Hippocampal formation (tissue), 2 donors: ENCODE measurements around the gene PBOV1.
A peak's percentile ranks its signal among the peaks of the same experiment; 100 is the strongest.

Experiments
- DNase-seq, 2 donors: peaks; one replicate each; lab custom pipeline; 2025; lab: John Stamatoyannopoulos, UW

Gene PBOV1

DNA sequence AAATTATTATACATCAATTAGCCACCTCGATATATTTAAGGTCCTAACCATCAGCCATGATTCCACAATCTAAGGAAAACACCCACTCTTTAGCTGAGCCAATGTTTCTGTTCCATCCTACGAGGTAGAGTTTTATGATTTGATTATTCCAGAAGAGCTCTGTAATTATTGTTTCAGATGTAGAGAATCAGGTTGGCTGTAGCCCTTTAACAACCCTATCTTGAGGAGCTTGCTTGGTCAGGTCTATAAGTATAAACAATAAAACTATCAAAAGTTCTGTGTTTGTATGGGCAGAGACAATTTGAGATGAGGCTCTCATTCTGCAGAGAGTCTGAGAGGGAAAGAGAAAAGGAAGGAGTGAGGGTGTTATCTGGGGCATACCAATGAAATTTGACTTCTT lies at the start of gene PBOV1:
TSS of gene PBOV1 (minus strand) at position 43 of the 400 bp plus-strand sequence. CDS start 96 bp downstream, outside the sequence.
- no peak for DNase-seq

GRCh38 chr6:138266095-138266494 lies 47.8 kb upstream of the PBOV1 start:
- DNase-seq = no peak

DNA sequence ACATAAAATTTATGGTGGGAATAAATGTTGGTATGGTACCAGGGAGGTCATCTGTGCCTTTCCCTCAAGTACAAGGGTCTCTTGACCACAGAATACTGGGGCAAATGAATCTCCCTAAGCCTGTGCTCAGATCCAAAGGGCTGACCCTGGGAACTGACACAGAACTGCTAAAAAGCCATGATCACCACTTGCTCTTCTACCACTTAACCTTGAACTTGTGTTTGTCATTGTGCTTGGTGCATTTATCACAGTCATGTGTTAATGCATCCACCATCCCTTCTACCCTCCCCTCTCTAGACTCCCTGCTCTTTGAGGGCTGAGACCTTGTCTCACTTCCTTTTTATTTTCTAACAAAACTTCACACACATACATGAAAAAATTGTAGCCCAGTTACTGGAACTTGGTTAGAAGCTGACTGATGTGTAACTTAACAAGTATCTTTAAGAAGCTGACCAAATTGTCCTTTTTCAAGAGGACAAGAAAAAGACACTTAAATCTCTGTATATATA lies 46.1 kb upstream of the PBOV1 start:
- no peak for DNase-seq

DNA sequence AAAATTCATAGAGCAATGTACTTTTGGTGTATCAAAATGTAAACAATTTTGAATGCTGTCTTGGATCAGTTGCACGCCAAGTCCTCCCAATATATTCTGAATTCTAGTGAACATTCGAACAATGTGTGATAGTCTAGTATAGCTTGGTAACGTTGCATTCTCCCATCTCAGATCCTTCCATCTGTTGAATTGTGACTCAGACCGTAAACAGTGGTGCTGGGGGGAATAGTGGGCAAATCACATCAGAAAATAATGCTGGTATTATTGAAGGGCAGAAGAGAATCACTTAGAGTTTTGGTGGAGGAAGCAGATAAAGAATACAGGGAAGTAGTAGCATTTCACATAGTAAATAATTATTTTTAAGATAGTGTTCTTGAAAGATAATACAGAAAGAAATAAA lies 45.7 kb upstream of the PBOV1 start:
- peak in 1 of 2 donors; percentile 50 for DNase-seq

DNA sequence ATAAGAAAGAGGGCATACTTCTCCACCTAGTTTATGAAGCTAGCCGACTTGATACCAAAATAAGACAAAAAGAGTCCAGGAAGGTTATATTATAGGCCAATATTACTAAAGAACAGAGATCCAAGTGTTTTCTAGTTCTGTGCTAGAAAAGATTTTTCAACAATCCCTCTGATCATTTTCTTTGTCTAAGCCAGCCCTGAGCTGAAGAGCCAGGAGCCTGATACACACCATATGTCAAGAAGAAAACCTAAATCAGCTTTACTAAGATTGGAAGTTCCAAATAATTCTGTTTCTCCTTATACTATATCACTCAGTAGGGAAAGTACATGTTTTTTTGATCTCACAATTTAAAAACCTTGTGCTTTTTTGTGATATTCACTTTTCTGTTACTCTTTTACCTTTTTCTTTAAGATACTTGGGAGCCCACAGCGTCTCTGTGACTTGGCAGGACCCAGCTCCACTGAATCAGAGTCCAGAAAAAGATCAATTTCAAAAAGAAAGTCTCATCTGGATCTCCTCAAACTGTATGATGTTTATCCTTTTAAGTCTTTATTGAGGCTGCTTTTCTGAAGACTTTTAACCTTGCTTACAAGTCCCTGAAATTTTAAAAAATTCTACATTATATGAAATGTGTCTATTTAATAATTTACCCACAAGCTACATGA lies 43.0 kb upstream of the PBOV1 start:
- no peak for DNase-seq

DNA sequence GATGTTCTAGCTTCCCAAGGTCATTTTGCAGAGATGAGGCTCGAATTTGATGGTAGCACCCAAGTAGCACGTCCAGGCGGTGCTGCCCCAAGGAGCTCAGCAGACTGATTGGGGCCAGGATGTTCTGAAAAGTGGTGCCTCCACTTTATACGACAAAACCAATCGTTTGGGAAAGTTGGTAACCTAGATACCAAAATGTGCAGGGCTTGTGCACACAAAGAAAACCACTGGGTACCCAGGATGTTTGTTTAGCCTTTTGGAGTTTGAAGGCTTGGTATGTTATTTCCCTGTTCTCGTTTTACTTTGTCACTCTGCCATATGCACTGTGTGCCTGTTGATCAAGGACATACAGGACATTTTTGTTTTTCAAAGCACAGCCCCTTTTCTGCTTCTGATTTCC lies 40.7 kb upstream of the PBOV1 start:
- no peak for DNase-seq

DNA sequence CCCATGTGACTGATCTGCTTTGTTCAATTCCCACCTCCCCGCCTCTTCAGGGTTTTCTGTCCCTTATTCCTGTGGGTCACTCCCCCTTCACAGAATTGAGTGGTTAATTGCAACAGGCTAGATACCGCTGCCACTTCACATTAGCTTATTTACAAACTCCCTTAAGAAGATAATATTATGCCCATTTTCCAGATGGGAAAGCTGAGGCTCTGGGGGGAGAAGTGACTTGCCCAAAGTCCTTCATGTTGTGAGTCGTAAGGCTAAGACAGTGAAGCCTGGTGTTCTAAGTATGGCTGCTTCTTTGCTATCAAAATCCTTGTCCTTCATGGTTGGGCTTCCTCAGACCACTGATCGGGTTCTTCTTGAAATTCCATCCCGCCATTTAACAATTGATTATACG lies 39.9 kb upstream of the PBOV1 start:
- no peak for DNase-seq

GRCh38 chr6:138257638-138258040 lies 39.3 kb upstream of the PBOV1 start:
- DNase-seq = no peak

DNA sequence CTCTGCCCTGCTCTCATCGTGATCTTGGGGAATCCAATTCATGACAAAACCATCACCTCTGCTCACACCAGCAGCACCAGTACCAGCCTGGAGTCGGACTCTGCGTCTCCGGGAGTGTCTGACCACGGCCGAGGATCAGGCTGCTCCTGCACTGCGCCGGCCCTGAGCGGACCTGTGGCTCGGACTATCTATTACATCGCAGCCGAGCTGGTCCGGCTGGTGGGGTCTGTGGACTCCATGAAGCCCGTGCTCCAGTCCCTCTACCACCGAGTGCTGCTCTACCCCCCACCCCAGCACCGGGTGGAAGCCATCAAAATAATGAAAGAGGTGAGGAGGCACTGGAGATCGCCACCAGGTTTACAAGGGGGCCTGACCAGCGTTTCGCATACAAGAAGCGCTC lies 37.2 kb upstream of the PBOV1 start:
- DNase-seq = no peak

DNA sequence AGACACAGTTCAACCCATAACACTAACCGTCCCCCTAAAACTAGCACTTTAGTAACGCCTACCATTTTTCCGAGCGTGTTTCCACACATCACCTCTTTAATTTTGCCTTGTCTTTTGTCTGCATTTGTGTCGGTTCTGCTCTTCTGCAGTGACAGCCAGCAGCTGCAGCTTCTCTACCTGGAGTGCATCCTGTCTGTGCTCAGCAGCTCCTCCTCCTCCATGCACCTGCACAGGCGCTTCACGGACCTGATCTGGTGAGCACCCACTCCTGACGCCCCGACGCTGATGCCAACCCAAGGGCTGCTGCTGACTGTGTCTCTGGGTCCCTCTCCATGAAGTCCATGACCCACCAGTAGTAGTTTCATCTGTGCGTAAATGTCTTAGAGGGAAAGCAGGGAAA lies 35.4 kb upstream of the PBOV1 start:
- no peak for DNase-seq

DNA sequence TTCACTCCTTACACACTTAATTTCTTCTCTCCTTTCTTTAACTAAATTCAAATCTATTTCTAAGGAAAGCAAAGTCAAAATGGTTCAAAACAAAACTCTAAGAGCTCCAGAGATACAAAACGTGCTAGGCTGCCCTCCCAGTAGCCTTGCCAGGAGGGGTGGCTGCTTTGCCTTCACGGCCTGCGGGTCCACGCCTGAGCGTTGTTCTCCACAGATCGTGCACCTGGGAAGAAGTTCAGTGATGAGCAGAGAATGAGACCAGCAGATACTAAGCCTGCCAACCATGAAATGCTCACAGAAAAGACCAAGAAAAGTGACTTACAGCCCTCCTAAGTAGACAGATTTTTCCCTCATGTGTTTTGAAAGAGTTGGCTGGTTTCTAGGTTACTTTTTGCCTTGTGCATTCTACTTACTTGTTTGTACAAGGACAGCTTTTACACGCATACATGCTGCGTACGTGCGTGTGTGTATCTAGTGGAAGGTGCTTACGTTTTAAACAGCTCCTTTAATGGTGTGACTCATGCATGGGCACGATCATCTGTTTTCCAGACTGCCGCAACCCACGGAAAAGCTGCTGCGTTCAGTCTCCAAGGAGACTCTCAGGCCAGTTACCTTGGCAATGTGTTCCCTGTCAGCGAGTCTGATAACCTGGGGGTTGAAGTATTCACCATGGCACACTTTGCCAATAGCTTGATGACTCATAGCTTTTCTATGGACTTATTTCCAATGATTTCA lies 32.4 kb upstream of the PBOV1 start:
- DNase-seq = no peak

- DNase-seq = no peak
Measured at GRCh38 chr6:138250053-138250452, 31.8 kb upstream of the PBOV1 start.

GRCh38 chr6:138248878-138249277 lies 30.6 kb upstream of the PBOV1 start:
- DNase-seq = no peak

DNA sequence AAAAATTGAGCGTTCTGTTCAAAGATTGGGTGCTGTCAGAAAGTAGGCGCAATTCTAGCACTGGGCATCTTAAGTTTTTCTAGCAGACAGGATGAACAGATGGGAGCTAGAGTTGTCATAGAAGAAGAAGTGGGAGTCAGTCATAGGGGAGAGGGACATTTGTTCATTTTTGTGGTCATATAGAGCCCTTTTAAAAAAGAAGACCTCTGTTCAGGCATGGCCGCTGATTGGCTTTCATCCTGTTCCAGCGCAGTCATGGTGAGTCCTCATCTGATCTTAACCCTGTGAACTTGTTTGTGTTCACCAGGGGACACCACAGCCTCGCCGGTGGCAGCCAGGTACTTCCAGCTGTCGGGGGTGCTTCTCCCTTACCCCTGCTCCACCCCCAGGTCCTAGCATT lies 29.7 kb upstream of the PBOV1 start:
- DNase-seq = no peak

DNA sequence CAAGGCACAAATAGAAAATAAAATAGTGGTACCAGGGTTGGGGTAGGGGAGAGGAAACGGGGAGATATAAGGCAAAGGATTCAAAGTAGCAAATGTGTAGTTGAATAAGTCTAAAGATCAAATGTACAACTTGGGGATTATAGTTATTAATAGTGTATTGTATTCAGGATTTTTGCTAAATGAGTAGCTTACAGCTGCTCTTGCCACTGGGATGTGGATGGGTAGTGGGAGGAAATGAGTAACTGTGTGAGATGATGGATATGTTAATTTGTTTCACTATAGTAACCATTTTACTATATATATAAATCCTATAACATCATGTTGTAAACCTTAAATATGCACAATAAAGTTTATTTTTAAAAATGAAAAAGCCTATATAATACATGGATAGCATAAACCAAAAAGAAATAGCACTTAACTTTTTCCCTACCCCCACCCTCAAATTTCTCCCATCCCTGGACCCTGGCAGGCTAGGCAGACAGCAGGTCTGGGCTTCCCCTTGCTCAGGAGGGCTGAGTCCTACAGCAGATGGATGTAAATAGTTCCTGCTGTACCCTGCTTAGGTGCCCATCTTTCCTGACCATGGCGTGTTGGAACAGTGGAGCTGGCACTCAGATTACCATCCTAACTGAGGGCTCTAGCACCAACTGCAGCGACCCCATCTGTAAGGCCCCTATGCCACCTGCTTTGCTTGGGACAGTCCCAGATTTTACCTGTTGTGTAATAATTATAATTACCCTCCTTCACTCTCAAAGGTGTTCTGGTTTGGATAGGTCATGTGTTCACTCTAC lies 28.6 kb upstream of the PBOV1 start:
- no peak for DNase-seq

DNA sequence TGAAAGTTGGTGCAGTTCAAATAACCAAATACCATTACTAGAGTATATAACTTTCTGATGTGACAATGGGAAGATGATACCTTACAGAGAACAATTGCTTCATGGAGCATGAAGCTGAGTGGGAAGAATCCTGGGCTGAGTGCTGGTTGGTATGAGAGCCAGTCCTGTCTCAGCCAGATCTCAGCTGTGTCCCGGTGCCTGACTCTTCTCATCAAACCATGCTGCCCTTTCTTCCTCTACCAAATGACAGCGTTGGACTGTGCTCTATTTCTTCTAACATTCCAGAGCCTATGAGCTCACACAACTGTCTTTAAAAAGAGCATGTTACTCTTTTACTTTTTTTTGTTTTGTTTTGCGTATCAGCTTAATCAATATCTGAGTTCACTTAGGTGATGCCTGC lies 27.5 kb upstream of the PBOV1 start:
- DNase-seq = no peak

GRCh38 chr6:138242987-138243592 lies 24.8 kb upstream of the PBOV1 start:
- DNase-seq = no peak

DNA sequence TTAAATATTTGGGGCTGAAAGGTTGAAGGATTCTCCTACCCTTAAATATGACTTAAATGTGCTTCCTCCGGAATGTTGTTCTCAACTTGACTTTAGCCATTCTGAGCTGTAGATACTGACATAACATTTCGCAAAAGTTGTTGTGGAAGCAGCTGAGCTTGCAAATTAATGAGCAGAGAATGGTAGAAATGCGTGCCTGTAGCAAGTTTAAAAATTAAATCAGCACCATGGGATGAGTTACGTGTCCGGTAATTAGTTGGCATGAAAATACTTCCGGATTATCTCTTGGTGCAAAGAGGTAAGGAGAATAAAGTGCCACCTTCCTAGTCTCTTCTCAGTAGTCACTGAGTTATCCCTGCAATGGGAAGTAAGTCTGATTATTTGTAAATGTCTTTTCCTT lies 23.6 kb upstream of the PBOV1 start:
- DNase-seq = no peak

GRCh38 chr6:138241381-138241780 lies 23.1 kb upstream of the PBOV1 start:
- no peak for DNase-seq

DNA sequence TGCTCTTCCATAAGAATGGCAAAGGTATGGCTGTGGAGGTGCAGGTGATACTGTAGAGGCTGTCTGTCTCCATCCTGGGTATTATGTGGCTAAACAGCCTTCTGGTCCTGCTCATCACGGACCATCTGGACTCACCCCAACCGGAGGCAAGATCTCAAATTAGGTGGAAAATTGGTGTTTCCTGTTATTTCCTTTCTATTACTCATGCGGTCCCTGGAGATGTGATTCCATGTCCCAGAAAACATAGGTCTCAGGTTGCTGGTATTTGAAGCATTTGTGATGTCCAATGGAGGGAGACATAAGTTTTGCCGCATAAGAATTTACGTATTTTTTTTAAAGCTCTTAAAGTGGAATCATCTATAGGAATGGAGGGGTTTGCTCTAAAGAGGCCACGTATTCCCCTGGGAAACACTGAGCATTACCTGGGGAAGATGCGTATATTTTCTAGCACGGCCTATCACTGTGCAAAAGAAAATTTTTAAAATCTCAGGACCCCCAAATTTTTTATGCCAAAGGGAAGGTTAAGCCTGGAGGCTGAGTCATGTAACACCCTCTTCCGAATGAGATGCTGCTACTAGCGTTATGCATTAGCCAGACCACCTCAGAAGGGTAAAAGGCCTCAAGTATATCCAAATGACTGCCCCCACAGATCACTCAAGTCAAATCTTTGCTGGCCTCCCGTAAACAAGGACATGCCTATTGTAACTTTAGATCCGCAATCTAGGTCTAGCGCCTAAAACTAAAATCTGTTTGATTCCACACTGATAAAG lies 22.4 kb upstream of the PBOV1 start:
- DNase-seq = no peak

DNA sequence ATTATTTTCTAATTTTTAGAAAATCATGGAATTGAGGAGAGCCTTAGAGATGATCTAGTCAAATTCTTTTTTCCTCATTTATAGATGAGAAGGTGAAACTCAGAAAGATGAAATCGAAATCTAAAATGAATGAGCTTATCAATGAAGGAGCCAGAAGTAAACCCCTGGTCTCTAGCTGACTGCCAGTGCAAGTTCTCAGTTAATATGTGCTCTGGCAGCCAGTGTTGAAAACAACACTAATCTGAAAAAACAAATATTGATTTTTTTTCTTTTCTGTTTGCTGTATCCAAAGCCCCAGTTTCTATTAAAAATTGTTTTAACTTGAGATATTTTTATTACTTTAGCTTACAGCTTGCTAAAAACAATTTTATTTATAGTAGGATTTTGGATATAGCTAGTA lies 21.5 kb upstream of the PBOV1 start:
- DNase-seq = no peak

DNA sequence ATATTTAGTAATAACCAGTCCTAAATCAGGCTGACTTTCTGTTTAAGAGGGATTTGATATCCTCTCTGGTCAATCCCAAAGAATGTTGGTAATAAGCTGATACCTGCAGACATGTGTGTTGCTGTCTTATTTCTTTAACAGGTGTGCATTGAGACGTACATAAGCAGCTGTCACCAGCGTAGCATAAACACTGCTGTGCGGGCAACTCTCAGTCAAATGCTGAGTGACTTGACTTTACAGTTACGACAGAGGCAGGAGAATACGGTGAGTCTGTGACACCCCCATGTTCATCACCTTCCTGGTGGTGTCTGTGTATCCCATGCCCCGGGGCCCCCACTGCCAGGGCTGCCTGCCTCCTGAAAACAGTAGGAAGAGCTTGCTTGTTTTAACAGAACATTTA lies 20.1 kb upstream of the PBOV1 start:
- DNase-seq = no peak
